HepG2 (cell line): ENCODE measurements around the gene DMGDH. TPM values are rescaled to one million over a fixed set of nuclear protein-coding genes. Genes with fewer than 3 reads are reported as not detected.

Experiments used
- ATAC-seq: fragments of 200-7000 bp; cut with Tn5 transposase; 3 replicates; pipeline ENCODE4 v1.9.1; 2020; ENCODE audit warnings: mild to moderate bottlenecking, moderate library complexity
- BruUV-seq: library from RNA; stranded (reverse); fragments of 400-500 nt; replicated peaks from 2 replicates; lab custom pipeline; 2021; lab: Mats Ljungman, UMichigan
- CTCF ChIA-PET: fragments of 300-600 bp; formaldehyde crosslinking; extraction: SDS; loops from one replicate; lab custom pipeline; 2021; ENCODE audit warnings: low total read pairs, inconsistent platforms, low intra/inter-chr PET ratio; lab: Yijun Ruan, JAX
- POLR2A ChIA-PET: fragments of 350-600 bp; sonication (Branson Sonifier 250); formaldehyde crosslinking; loops from one replicate; lab custom pipeline; 2020; ENCODE audit warnings: antibody characterized with exemption, inconsistent platforms; lab: Yijun Ruan, JAX
- DNase-seq: peaks from one replicate; pipeline ENCODE4 v3.0.0-alpha.2; 2015; ENCODE audit warnings: low spot score
- FAIRE-seq: peaks from 3 replicates; lab custom pipeline; 2011; peaks lifted over from hg19 to GRCh38; lab: Jason Lieb, UNC
- H2AFZ ChIP-seq: one replicate; pipeline ENCODE4 v1.6.1; 2011; ENCODE audit warnings: low read length, inconsistent platforms
- H3K27ac ChIP-seq: fragments of 300-600 bp; 3 replicates; pipeline ENCODE4 v1.8.0; 2011; ENCODE audit warnings: mixed run types, mild to moderate bottlenecking, mixed read lengths, low read length, inconsistent platforms; ENCODE audit not compliant: insufficient read depth; ENCODE audit errors: extremely low read length
- H3K27me3 ChIP-seq, 2 experiments: fragments of 200-600 bp in 1 of 2; 2 replicates in 1 of 2; 3 replicates in 1 of 2; pipeline versions ENCODE4 v1.6.0 to v1.8.0; 2011; ENCODE audit warnings: low read length in 2 of 2, mild to moderate bottlenecking in 2 of 2, moderate library complexity in 2 of 2, inconsistent platforms in 1 of 2; ENCODE audit not compliant: insufficient read depth in 2 of 2, control insufficient read depth in 1 of 2
- H3K36me3 ChIP-seq, 2 experiments: fragments of 200-600 bp in 1 of 2; replicated peaks in 1 of 2; 2 replicates in 1 of 2; 3 replicates in 1 of 2; pipeline versions ENCODE4 v1.5.1 to v1.8.0; 2011; ENCODE audit warnings: low read length in 2 of 2, inconsistent platforms in 1 of 2; ENCODE audit not compliant: insufficient read depth in 2 of 2, control insufficient read depth in 1 of 2
- H3K4me1 ChIP-seq: 2 replicates; pipeline ENCODE4 v1.5.1; 2012; ENCODE audit warnings: low read length, inconsistent platforms; ENCODE audit not compliant: insufficient read depth
- H3K4me2 ChIP-seq: 2 replicates; pipeline ENCODE4 v1.6.0; 2011; ENCODE audit warnings: low read depth, low read length, inconsistent platforms
- H3K4me3 ChIP-seq, 3 experiments: fragments of 200-600 bp in 1 of 3; sonication (generic), shearing (Covaris generic) in 1 of 3; replicated peaks in 1 of 3; 2 replicates each; pipeline ENCODE4 v1.5.1; 2011 to 2016; ENCODE audit warnings: low read length in 3 of 3, inconsistent platforms in 2 of 3, low read depth in 2 of 3, mild to moderate bottlenecking in 2 of 3, control low read depth in 1 of 3, mixed read lengths in 1 of 3; ENCODE audit not compliant: insufficient read depth in 1 of 3
- H3K79me2 ChIP-seq: one replicate; pipeline ENCODE4 v1.6.1; 2011; ENCODE audit warnings: low read length, inconsistent platforms; ENCODE audit not compliant: insufficient read depth
- H3K9ac ChIP-seq: 2 replicates; pipeline ENCODE4 v1.6.0; 2011; ENCODE audit warnings: mild to moderate bottlenecking, low read depth, low read length, inconsistent platforms; ENCODE audit not compliant: insufficient read depth
- H3K9me3 ChIP-seq: 2 replicates; pipeline ENCODE4 v1.5.1; 2012; ENCODE audit warnings: mild to moderate bottlenecking, low read length
- H4K20me1 ChIP-seq: 2 replicates; pipeline ENCODE4 v1.6.0; 2011; ENCODE audit warnings: inconsistent platforms, mild to moderate bottlenecking, low read length, moderate library complexity; ENCODE audit not compliant: insufficient read depth
- KLF16 ChIP-seq, 2 experiments: sonication (generic) in 1 of 2; formaldehyde crosslinking in 1 of 2; IDR thresholded peaks; 2 replicates each; pipeline versions ENCODE4 v1.6.1 to v1.8.0; 2016 to 2023; ENCODE audit warnings: missing genetic modification reagents in 2 of 2, missing compliant biosample characterization in 1 of 2
- NKX3-1 ChIP-seq: sonication (generic); formaldehyde crosslinking; IDR thresholded peaks from 2 replicates; pipeline ENCODE4 v1.5.0; 2020; ENCODE audit warnings: missing genetic modification reagents
- PAF1 ChIP-seq: IDR thresholded peaks from 2 replicates; pipeline ENCODE4 v1.6.1; 2016; ENCODE audit warnings: missing genetic modification reagents, missing compliant biosample characterization
- YEATS4 ChIP-seq: sonication (generic); formaldehyde crosslinking; IDR thresholded peaks from 2 replicates; pipeline ENCODE4 v1.4.0; 2020; ENCODE audit warnings: missing genetic modification reagents, borderline replicate concordance
- ZBTB1 ChIP-seq: sonication (generic); formaldehyde crosslinking; IDR thresholded peaks from 2 replicates; pipeline ENCODE4 v1.4.0; 2020; ENCODE audit warnings: missing genetic modification reagents, borderline replicate concordance
- ZNF550 ChIP-seq: sonication (generic); formaldehyde crosslinking; IDR thresholded peaks from 2 replicates; pipeline ENCODE4 v1.4.0; 2020; ENCODE audit warnings: mild to moderate bottlenecking, missing genetic modification reagents, borderline replicate concordance
- ZNF605 ChIP-seq: sonication (generic); formaldehyde crosslinking; IDR thresholded peaks from 2 replicates; pipeline ENCODE4 v1.8.0; 2022; ENCODE audit warnings: mild to moderate bottlenecking, missing genetic modification reagents
- ZNF782 ChIP-seq: sonication (generic); formaldehyde crosslinking; IDR thresholded peaks from 2 replicates; pipeline ENCODE4 v1.4.0; 2020; ENCODE audit warnings: missing genetic modification reagents, mild to moderate bottlenecking, borderline replicate concordance
- ZNF816 ChIP-seq: sonication (generic); formaldehyde crosslinking; IDR thresholded peaks from 2 replicates; pipeline ENCODE4 v1.8.0; 2022; ENCODE audit warnings: missing genetic modification reagents, mild to moderate bottlenecking, borderline replicate concordance
- ZSCAN25 ChIP-seq: sonication (generic); formaldehyde crosslinking; IDR thresholded peaks from 2 replicates; pipeline ENCODE4 v1.8.0; 2022; ENCODE audit warnings: mild to moderate bottlenecking, missing genetic modification reagents
- ZSCAN9 ChIP-seq: IDR thresholded peaks from 2 replicates; pipeline ENCODE4 v1.6.1; 2016; ENCODE audit warnings: borderline replicate concordance
- ZZZ3 ChIP-seq: sonication (generic); formaldehyde crosslinking; IDR thresholded peaks from 2 replicates; pipeline ENCODE4 v1.4.0; 2020; ENCODE audit warnings: missing genetic modification reagents, mild to moderate bottlenecking, borderline replicate concordance
- WGBS: methylation state at CpG from one replicate; pipeline ENCODE4 v1.1.6; 2017; ENCODE audit warnings: low lambda C conversion rate; 5-methylcytosine and 5-hydroxymethylcytosine counted together
- in situ Hi-C: cut with HindIII; loops from 2 replicates; pipeline ENCODE4 v1.10.0; 2017; ENCODE audit warnings: low pct_unique_long_range_greater_than_20kb; ENCODE audit not compliant: extremely low pct_ligation_motif_present
- intact Hi-C: fragments of 100-400 bp; cut with micrococcal nuclease; formaldehyde crosslinking; loops from one replicate; pipeline ENCODE4 v1.10.0; 2022; ENCODE audit not compliant: unreplicated experiment
- polyA plus RNA-seq, 8 experiments: library from polyadenylated mRNA; depleted of rRNA in 3 of 8; stranded (reverse) in 7 of 8; unstranded in 1 of 8; fragments of >200 nt; fragmentation: Illumina TruSeq in 4 of 8; extraction: Trizol in 4 of 8; gene quantifications; 2 replicates each; pipeline versions ENCODE4 v1.2.1 to v1.2.3, GENCODE V29; 2011 to 2016; ENCODE audit warnings: low read depth in 4 of 8, missing spikeins in 1 of 8, mixed read lengths in 1 of 8; ENCODE audit not compliant: insufficient read depth in 1 of 8
- total RNA-seq, 5 experiments: library from RNA; depleted of rRNA; stranded (reverse); fragments of >200 nt; fragmentation: Illumina TruSeq; extraction: Trizol; gene quantifications; 2 replicates each; pipeline ENCODE4 v1.2.3, GENCODE V29; 2016; ENCODE audit warnings: low read depth in 1 of 5
- TF ChIP-seq, protein P1 (sequence below): sonication (generic); formaldehyde crosslinking; IDR thresholded peaks from 2 replicates; pipeline ENCODE4 v1.5.0; 2020; ENCODE audit warnings: mild to moderate bottlenecking, missing genetic modification reagents, borderline replicate concordance
- TF ChIP-seq, protein P2 (sequence below): sonication (generic); formaldehyde crosslinking; IDR thresholded peaks from 2 replicates; pipeline ENCODE4 v1.4.0; 2020; ENCODE audit warnings: mild to moderate bottlenecking, missing genetic modification reagents

DMGDH gene
- total and polyA plus RNA-seq, 2 of the 13 experiments (the other 11 are each of a cell fraction or from before 2014, with no cell fraction given) = 3.6 to 7.9 TPM

DNA sequence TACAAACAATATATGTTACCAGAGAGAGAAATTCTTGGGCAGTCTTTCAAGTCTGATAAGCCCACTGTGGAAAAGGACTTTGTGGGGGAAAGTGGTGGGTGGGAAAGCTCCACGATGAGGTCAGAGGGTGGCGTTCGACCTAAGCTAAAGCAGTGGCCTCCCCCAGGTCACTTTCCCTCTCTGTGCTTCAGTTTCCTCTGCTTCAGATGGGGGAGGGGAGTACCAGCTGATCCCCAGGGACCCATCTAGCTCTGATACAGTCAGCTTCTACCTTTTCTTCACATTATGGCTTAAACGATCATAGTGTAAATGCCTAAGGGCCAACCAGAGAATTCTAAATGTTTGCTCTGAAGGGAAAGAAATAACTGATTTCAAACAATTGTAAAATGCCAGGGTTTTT, 47.7 kb downstream of the DMGDH start:
- H3K9ac ChIP-seq = no peak overlapping the region
- WGBS = 89% methylated on average over 4 of the region's 4 CpGs
- TF ChIP-seq, protein P1, sequence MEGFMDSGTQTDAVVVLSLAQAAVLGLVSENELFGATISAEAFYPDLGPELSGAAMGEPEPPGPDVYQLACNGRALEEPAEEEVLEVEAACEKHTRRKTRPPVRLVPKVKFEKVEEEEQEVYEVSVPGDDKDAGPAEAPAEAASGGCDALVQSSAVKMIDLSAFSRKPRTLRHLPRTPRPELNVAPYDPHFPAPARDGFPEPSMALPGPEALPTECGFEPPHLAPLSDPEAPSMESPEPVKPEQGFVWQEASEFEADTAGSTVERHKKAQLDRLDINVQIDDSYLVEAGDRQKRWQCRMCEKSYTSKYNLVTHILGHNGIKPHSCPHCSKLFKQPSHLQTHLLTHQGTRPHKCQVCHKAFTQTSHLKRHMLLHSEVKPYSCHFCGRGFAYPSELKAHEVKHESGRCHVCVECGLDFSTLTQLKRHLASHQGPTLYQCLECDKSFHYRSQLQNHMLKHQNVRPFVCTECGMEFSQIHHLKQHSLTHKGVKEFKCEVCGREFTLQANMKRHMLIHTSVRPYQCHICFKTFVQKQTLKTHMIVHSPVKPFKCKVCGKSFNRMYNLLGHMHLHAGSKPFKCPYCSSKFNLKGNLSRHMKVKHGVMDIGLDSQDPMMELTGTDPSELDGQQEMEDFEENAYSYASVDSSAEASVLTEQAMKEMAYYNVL (CRISPR knock-in tag) = no peak
- TF ChIP-seq ZNF605 (CRISPR knock-in tag) (no peak), ZNF816 (CRISPR knock-in tag) (no peak), KLF16 (CRISPR knock-in tag; IDR thresholded peaks at IDR 0.05) (no peak), PAF1 (CRISPR knock-in tag) (no peak), ZSCAN25 (CRISPR knock-in tag) (no peak), ZNF782 (CRISPR knock-in tag) (no peak), ZSCAN9 (CRISPR knock-in tag) (no peak), YEATS4 (CRISPR knock-in tag) (no peak), NKX3-1 (CRISPR knock-in tag) (no peak), ZNF550 (CRISPR knock-in tag) (no peak), ZBTB1 (CRISPR knock-in tag) (no peak), ZZZ3 (CRISPR knock-in tag) (no peak)
- TF ChIP-seq, protein P2, sequence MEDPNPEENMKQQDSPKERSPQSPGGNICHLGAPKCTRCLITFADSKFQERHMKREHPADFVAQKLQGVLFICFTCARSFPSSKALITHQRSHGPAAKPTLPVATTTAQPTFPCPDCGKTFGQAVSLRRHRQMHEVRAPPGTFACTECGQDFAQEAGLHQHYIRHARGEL (CRISPR knock-in tag) = no peak
- intact Hi-C loops = loop anchor here (2.0 to 10.0 kb wide), 5 partner anchors 39 to 313 kb away; no protein-coding TSS in a partner anchor
- H2AFZ ChIP-seq = no peak overlapping the region
- no peaks in the 10 kb centered on the region for H3K27me3 ChIP-seq
- in situ Hi-C loops = loop anchor here (25.0 kb wide), 1 partner anchor 441 kb away; no protein-coding TSS in a partner anchor
- H3K4me3 ChIP-seq = no peak overlapping the region
- no peaks in the 10 kb centered on the region for H4K20me1 ChIP-seq
- no peaks in the 10 kb centered on the region for H3K79me2 ChIP-seq
- ATAC-seq (no peak), FAIRE-seq (no peak), DNase-seq (no peak)
- ChIA-PET POLR2A (interaction anchor here (5.6 kb wide), 1 partner anchor 37 kb away, joined by 46 read pairs; the partner anchor contains the start of gene ARSB), CTCF (interaction anchor here (0.8 to 2.8 kb wide), 3 partner anchors 112 to 179 kb away, joined by 3 to 18 read pairs (median 10); no protein-coding TSS in a partner anchor)
- peaks cover 33% of the 10 kb centered on the region for H3K4me1 ChIP-seq
- no peaks in the 10 kb centered on the region for H3K9me3 ChIP-seq
- no TSS peak for BruUV-seq
- no peaks in the 10 kb centered on the region for H3K36me3 ChIP-seq
- H3K4me2 ChIP-seq = no peak overlapping the region
- H3K27ac ChIP-seq = no peak overlapping the region
